Fibroblast of pulmonary artery (primary cell): Measurements from ENCODE around the gene RECQL.

Experiments used
- DNase-seq: peaks from one replicate; pipeline ENCODE4 v3.0.0-alpha.2; 2010; ENCODE audit warnings: low read depth
- H3K4me3 ChIP-seq: replicated peaks from 2 replicates; pipeline ENCODE4 v1.5.1; 2011; ENCODE audit warnings: low read depth, mild to moderate bottlenecking, control low read depth, low read length, moderate library complexity
- CTCF ChIP-seq: IDR thresholded peaks from 2 replicates; pipeline ENCODE4 v1.5.1; 2011; ENCODE audit warnings: mild to moderate bottlenecking, control low read depth, low read length, inconsistent platforms; ENCODE audit errors: missing control alignments

The RECQL gene

GRCh38 chr12:21459474-21459873 lies 42.0 kb downstream of the RECQL start:
- DNase-seq: no peak
- no peak overlapping the region for H3K4me3 ChIP-seq
- TF ChIP-seq CTCF: no peak

- no peak for TF ChIP-seq CTCF
- no peak overlapping the region for H3K4me3 ChIP-seq
- no peak for DNase-seq
These were observed 45.1 kb downstream of the RECQL start for GRCh38 chr12:21456291-21456780.

GRCh38 chr12:21453312-21453852 lies 48.1 kb downstream of the RECQL start:
- no peak for TF ChIP-seq CTCF
- no peak overlapping the region for H3K4me3 ChIP-seq
- no peak for DNase-seq

GRCh38 chr12:21451529-21451928 lies 49.9 kb downstream of the RECQL start:
- no peak overlapping the region for H3K4me3 ChIP-seq
- peak; percentile 23 for TF ChIP-seq CTCF
- peak; percentile 13 for DNase-seq

- DNase-seq: no peak
- no peak for TF ChIP-seq CTCF
- H3K4me3 ChIP-seq: no peak overlapping the region
These were observed 57.0 kb downstream of the RECQL start for GRCh38 chr12:21444193-21445146.

- TF ChIP-seq CTCF: no peak
- DNase-seq: no peak
- H3K4me3 ChIP-seq: no peak overlapping the region
These were observed 62.1 kb downstream of the RECQL start for GRCh38 chr12:21439347-21439746.

GRCh38 chr12:21438643-21439042 lies 62.8 kb downstream of the RECQL start:
- H3K4me3 ChIP-seq: peak overlapping the region; percentile 96
- TF ChIP-seq CTCF: no peak
- DNase-seq: peak; percentile 8
